ELR (cell line): ENCODE data around the gene PDP2.
A peak's percentile ranks its signal among the peaks of the same experiment; 100 is the strongest.

Experiments
- DNase-seq: peaks from one replicate; pipeline ENCODE4 v3.0.0-alpha.2; 2015; ENCODE audit warnings: low read depth

The PDP2 gene

GRCh38 chr16:66880288-66881013, at the start of gene PDP2:
TSS of gene PDP2 (plus strand) at chr16:66880515. CDS start at chr16:66884285, 3,770 bp downstream.
- DNase-seq: peak; percentile 97

GRCh38 chr16:66832190-66832589, 48.1 kb upstream of the PDP2 start:
- no peak for DNase-seq

- DNase-seq: peak; percentile 59
Measured at GRCh38 chr16:66832661-66833305, 47.5 kb upstream of the PDP2 start.

- no peak for DNase-seq
Measured at GRCh38 chr16:66834746-66835145, 45.6 kb upstream of the PDP2 start.

GRCh38 chr16:66840883-66841282, 39.4 kb upstream of the PDP2 start:
- DNase-seq: no peak

- DNase-seq: no peak
Measured at GRCh38 chr16:66841366-66841765, 38.9 kb upstream of the PDP2 start.

GRCh38 chr16:66842765-66843164, 37.5 kb upstream of the PDP2 start:
- no peak for DNase-seq

GRCh38 chr16:66843191-66843590, 37.1 kb upstream of the PDP2 start:
- DNase-seq: no peak

GRCh38 chr16:66844009-66844341, 36.3 kb upstream of the PDP2 start:
- no peak for DNase-seq

- DNase-seq: no peak
Measured at GRCh38 chr16:66844342-66845079, 35.8 kb upstream of the PDP2 start, which contains the start of gene CA7. TSS of gene CA7 (plus strand) at chr16:66844414. CDS start at chr16:66844488, 74 bp downstream.

GRCh38 chr16:66845080-66845410, 35.3 kb upstream of the PDP2 start:
- DNase-seq: no peak

GRCh38 chr16:66845791-66846221, 34.5 kb upstream of the PDP2 start:
- DNase-seq: no peak

GRCh38 chr16:66846266-66846665, 34.0 kb upstream of the PDP2 start:
- DNase-seq: no peak

- DNase-seq: no peak
Measured at GRCh38 chr16:66846831-66847230, 33.5 kb upstream of the PDP2 start.

GRCh38 chr16:66847533-66848067, 32.7 kb upstream of the PDP2 start:
- DNase-seq: no peak

- DNase-seq: no peak
Measured at GRCh38 chr16:66848172-66848571, 32.1 kb upstream of the PDP2 start.

- DNase-seq: no peak
Measured at GRCh38 chr16:66849021-66849420, 31.3 kb upstream of the PDP2 start.

GRCh38 chr16:66849549-66849948, 30.8 kb upstream of the PDP2 start:
- no peak for DNase-seq

GRCh38 chr16:66850115-66850815, 30.1 kb upstream of the PDP2 start:
- DNase-seq: no peak

- DNase-seq: no peak
Measured at GRCh38 chr16:66851166-66851964, 28.9 kb upstream of the PDP2 start.
